HEK293 (cell line): Measurements from ENCODE around the gene RIPOR3.

Source experiments
- CTCF ChIA-PET: fragments of 350-600 bp; formaldehyde crosslinking; extraction: SDS; loops from one replicate; lab custom pipeline; 2021; ENCODE audit warnings: antibody characterized with exemption; lab: Yijun Ruan, JAX
- POLR2A ChIA-PET: fragments of 300-600 bp; formaldehyde crosslinking; extraction: SDS; loops from one replicate; lab custom pipeline; 2020; ENCODE audit warnings: antibody characterized with exemption, inconsistent platforms; lab: Yijun Ruan, JAX
- H3K27ac ChIP-seq: fragments of 200-500 bp; sonication (Bioruptor generic); 2 replicates; pipeline ENCODE4 v1.5.1; 2014; ENCODE audit warnings: low read depth, low read length, control low read depth, inconsistent platforms; ENCODE audit errors: extremely low read depth
- H3K36me3 ChIP-seq, 2 experiments: fragments of 200-500 bp in 1 of 2; sonication (Bioruptor generic) in 1 of 2; 1 replicate in 1 of 2; 2 replicates in 1 of 2; pipeline ENCODE4 v1.5.1; 2014 to 2017; ENCODE audit warnings: inconsistent platforms in 2 of 2, low read length in 2 of 2; ENCODE audit not compliant: control insufficient read depth in 2 of 2, insufficient read depth in 1 of 2
- H3K4me1 ChIP-seq: fragments of 200-500 bp; sonication (Bioruptor generic); 2 replicates; pipeline ENCODE4 v1.5.1; 2014; ENCODE audit warnings: mild to moderate bottlenecking, low read length, inconsistent platforms; ENCODE audit not compliant: control insufficient read depth, insufficient read depth
- H3K4me3 ChIP-seq: 2 replicates; pipeline ENCODE4 v1.5.1; 2011; ENCODE audit warnings: low read depth, mild to moderate bottlenecking, control low read depth, low read length, moderate library complexity
- H3K9me3 ChIP-seq: fragments of 200-500 bp; sonication (Bioruptor generic); 2 replicates; pipeline ENCODE4 v1.5.1; 2014; ENCODE audit warnings: low read depth, low read length, inconsistent platforms; ENCODE audit not compliant: control insufficient read depth, insufficient read depth
- HOXD13 ChIP-seq: sonication (generic); formaldehyde crosslinking; IDR thresholded peaks from 2 replicates; pipeline ENCODE4 v1.8.0; 2022; ENCODE audit warnings: missing genetic modification reagents, borderline replicate concordance
- PRDM1 ChIP-seq: fragments of 450-650 bp; formaldehyde crosslinking; IDR thresholded peaks from 2 replicates; pipeline ENCODE4; 2016; ENCODE audit warnings: missing biosample characterization, missing genetic modification characterization
- SCRT1 ChIP-seq: fragments of 450-650 bp; formaldehyde crosslinking; IDR thresholded peaks from 2 replicates; pipeline ENCODE4 v1.5.1; 2016; ENCODE audit warnings: missing biosample characterization, missing genetic modification characterization, borderline replicate concordance
- SETDB1 ChIP-seq: IDR thresholded peaks from one replicate; pipeline ENCODE4 v1.6.1; 2017; ENCODE audit warnings: mild to moderate bottlenecking, low read length, moderate library complexity, mixed read lengths; ENCODE audit not compliant: insufficient read length
- SP7 ChIP-seq: fragments of 450-650 bp; formaldehyde crosslinking; IDR thresholded peaks from 2 replicates; pipeline ENCODE4 v1.5.1; 2016; ENCODE audit warnings: missing biosample characterization, missing genetic modification characterization
- WT1 ChIP-seq: fragments of 450-650 bp; formaldehyde crosslinking; IDR thresholded peaks from 2 replicates; pipeline ENCODE4 v1.5.1; 2016; ENCODE audit warnings: missing biosample characterization, missing genetic modification characterization
- ZNF174 ChIP-seq: fragments of 450-650 bp; formaldehyde crosslinking; IDR thresholded peaks from 2 replicates; pipeline ENCODE4 v1.5.0; 2017; ENCODE audit warnings: missing biosample characterization, mild to moderate bottlenecking, missing genetic modification characterization
- ZNF211 ChIP-seq: fragments of 450-650 bp; formaldehyde crosslinking; IDR thresholded peaks from 2 replicates; pipeline ENCODE4 v1.5.1; 2016; ENCODE audit warnings: low read depth, missing biosample characterization, missing genetic modification characterization
- ZNF341 ChIP-seq: fragments of 450-650 bp; formaldehyde crosslinking; IDR thresholded peaks from 2 replicates; pipeline ENCODE4; 2016; ENCODE audit warnings: low read depth, missing biosample characterization, missing genetic modification characterization
- ZNF654 ChIP-seq: fragments of 450-650 bp; formaldehyde crosslinking; IDR thresholded peaks from 2 replicates; pipeline ENCODE4 v1.5.1; 2016; ENCODE audit warnings: low read depth, missing biosample characterization, missing genetic modification characterization
- TF ChIP-seq, protein P1 (sequence below): fragments of 450-650 bp; formaldehyde crosslinking; conservative IDR thresholded peaks from 2 replicates; pipeline ENCODE4 v1.5.1; 2016; ENCODE audit warnings: low read depth, missing biosample characterization, missing genetic modification characterization
- TF ChIP-seq, protein P2 (sequence below): fragments of 450-650 bp; formaldehyde crosslinking; IDR thresholded peaks from 2 replicates; pipeline ENCODE4 v1.5.1; 2016; ENCODE audit warnings: missing biosample characterization, missing genetic modification characterization
- TF ChIP-seq, protein P3 (sequence below): fragments of 450-650 bp; formaldehyde crosslinking; IDR thresholded peaks from 2 replicates; pipeline ENCODE4 v1.5.1; 2017; ENCODE audit warnings: missing biosample characterization, missing genetic modification characterization
- TF ChIP-seq, protein P4 (sequence below): fragments of 450-650 bp; IDR thresholded peaks from 2 replicates; pipeline ENCODE4 v1.5.1; 2018; ENCODE audit warnings: missing biosample characterization, mild to moderate bottlenecking, missing genetic modification characterization

RIPOR3 gene

DNA sequence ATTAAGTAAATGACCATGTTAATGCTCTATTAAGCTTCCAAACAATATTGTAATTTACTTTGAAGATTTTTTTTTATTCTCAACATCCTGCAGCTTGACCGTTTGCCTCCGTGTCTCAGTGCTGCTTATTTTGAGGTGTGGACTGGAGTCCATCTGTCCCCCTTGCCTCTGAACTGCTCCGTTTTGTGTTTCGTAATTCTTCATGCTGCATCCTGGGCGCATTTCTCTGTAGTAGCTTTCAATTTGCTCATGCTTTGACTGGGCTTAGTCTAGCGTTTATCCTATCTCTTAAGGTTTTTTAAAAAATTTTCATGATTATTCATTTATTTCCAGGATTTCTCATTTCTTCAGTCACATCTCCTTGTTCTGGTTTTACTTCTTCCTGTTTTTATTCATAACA, 143.4 kb downstream of the RIPOR3 start:
- Histone ChIP-seq H3K4me3 (no peak overlapping the region), H3K27ac (no peak overlapping the region), H3K4me1 (peaks cover 3% of the 10 kb centered on the region; the same call in 1 of the 2 replicates), H3K36me3 (peaks cover 4 to 5% of the 10 kb centered on the region in 2 experiments; a peak in 2 of 3 replicates), H3K9me3 (no peaks in the 10 kb centered on the region)
- TF ChIP-seq HOXD13 (CRISPR knock-in tag) (no peak), SP7 (tag by site-specific recombination) (no peak), WT1 (tag by site-specific recombination) (no peak), SCRT1 (no peak), ZNF341 (tag by site-specific recombination) (no peak), SETDB1 (no peak), ZNF654 (tag by site-specific recombination) (no peak), ZNF174 (tag by site-specific recombination) (no peak), ZNF211 (no peak)
- TF ChIP-seq, protein P1, sequence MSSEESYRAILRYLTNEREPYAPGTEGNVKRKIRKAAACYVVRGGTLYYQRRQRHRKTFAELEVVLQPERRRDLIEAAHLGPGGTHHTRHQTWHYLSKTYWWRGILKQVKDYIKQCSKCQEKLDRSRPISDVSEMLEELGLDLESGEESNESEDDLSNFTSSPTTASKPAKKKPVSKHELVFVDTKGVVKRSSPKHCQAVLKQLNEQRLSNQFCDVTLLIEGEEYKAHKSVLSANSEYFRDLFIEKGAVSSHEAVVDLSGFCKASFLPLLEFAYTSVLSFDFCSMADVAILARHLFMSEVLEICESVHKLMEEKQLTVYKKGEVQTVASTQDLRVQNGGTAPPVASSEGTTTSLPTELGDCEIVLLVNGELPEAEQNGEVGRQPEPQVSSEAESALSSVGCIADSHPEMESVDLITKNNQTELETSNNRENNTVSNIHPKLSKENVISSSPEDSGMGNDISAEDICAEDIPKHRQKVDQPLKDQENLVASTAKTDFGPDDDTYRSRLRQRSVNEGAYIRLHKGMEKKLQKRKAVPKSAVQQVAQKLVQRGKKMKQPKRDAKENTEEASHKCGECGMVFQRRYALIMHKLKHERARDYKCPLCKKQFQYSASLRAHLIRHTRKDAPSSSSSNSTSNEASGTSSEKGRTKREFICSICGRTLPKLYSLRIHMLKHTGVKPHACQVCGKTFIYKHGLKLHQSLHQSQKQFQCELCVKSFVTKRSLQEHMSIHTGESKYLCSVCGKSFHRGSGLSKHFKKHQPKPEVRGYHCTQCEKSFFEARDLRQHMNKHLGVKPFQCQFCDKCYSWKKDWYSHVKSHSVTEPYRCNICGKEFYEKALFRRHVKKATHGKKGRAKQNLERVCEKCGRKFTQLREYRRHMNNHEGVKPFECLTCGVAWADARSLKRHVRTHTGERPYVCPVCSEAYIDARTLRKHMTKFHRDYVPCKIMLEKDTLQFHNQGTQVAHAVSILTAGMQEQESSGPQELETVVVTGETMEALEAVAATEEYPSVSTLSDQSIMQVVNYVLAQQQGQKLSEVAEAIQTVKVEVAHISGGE (tag by site-specific recombination), result no peak
- TF ChIP-seq, protein P2, sequence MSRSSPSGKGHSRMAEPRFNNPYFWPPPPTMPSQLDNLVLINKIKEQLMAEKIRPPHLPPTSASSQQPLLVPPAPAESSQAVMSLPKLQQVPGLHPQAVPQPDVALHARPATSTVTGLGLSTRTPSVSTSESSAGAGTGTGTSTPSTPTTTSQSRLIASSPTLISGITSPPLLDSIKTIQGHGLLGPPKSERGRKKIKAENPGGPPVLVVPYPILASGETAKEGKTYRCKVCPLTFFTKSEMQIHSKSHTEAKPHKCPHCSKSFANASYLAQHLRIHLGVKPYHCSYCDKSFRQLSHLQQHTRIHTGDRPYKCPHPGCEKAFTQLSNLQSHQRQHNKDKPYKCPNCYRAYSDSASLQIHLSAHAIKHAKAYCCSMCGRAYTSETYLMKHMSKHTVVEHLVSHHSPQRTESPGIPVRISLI (tag by site-specific recombination), result no peak
- TF ChIP-seq, protein P3, sequence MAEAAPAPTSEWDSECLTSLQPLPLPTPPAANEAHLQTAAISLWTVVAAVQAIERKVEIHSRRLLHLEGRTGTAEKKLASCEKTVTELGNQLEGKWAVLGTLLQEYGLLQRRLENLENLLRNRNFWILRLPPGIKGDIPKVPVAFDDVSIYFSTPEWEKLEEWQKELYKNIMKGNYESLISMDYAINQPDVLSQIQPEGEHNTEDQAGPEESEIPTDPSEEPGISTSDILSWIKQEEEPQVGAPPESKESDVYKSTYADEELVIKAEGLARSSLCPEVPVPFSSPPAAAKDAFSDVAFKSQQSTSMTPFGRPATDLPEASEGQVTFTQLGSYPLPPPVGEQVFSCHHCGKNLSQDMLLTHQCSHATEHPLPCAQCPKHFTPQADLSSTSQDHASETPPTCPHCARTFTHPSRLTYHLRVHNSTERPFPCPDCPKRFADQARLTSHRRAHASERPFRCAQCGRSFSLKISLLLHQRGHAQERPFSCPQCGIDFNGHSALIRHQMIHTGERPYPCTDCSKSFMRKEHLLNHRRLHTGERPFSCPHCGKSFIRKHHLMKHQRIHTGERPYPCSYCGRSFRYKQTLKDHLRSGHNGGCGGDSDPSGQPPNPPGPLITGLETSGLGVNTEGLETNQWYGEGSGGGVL, result no peak
- TF ChIP-seq, protein P4, sequence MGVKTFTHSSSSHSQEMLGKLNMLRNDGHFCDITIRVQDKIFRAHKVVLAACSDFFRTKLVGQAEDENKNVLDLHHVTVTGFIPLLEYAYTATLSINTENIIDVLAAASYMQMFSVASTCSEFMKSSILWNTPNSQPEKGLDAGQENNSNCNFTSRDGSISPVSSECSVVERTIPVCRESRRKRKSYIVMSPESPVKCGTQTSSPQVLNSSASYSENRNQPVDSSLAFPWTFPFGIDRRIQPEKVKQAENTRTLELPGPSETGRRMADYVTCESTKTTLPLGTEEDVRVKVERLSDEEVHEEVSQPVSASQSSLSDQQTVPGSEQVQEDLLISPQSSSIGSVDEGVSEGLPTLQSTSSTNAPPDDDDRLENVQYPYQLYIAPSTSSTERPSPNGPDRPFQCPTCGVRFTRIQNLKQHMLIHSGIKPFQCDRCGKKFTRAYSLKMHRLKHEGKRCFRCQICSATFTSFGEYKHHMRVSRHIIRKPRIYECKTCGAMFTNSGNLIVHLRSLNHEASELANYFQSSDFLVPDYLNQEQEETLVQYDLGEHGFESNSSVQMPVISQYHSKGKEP (tag by site-specific recombination), result no peak
- ChIA-PET POLR2A (no interaction called here), CTCF (interaction anchor here (0.6 to 1.0 kb wide), 4 partner anchors 15 to 39 kb away, joined by 3 to 5 read pairs (median 4); no protein-coding TSS in a partner anchor)

DNA sequence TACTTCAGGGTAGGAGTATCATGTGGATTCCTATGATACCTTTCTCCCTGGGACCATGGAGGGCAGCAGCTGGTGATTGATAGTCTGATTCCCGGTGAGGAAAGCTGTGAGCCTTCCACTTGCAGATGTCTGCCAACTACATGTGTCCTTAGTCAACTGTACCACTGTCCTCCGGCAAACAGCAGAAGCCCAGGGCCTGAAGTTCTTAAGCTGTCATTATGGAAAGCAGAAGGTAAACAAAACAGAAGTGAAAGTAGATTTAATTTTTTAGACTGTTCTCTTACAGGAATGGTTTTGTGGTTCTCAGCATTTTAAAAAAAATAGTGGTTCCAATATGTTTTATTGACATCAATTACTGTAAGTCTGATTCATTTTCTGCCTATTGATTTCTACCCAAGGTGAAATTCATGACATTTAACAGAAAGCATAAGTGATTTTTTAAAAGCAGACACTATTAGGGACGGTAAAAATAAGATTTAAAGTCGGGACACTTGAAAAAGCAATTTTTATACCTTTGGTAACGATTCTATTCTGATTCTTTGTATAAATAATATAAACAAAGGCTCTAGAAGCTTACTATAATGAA, 144.5 kb downstream of the RIPOR3 start:
- H3K4me3 ChIP-seq, result no peak overlapping the region
- no peak overlapping the region for H3K27ac ChIP-seq
- peaks cover 3% of the 10 kb centered on the region; the same call in 1 of the 2 replicates for H3K4me1 ChIP-seq
- TF ChIP-seq PRDM1 (tag by site-specific recombination) (peak; percentile 47; the same call in 1 of the 2 replicates), SCRT1 (no peak)
- H3K9me3 ChIP-seq, result no peaks in the 10 kb centered on the region
- ChIA-PET POLR2A (no interaction called here), CTCF (interaction anchor here (0.6 to 1.0 kb wide), 2 partner anchors 22 to 622 kb away, joined by 3 to 5 read pairs; no protein-coding TSS in a partner anchor)
- H3K36me3 ChIP-seq, result peaks cover 4 to 5% of the 10 kb centered on the region in 2 experiments; a peak in 2 of 3 replicates
